ENCODE data around the gene FSTL4.
A peak's percentile ranks its signal among the peaks of the same experiment; 100 is the strongest.

The FSTL4 gene

DNA sequence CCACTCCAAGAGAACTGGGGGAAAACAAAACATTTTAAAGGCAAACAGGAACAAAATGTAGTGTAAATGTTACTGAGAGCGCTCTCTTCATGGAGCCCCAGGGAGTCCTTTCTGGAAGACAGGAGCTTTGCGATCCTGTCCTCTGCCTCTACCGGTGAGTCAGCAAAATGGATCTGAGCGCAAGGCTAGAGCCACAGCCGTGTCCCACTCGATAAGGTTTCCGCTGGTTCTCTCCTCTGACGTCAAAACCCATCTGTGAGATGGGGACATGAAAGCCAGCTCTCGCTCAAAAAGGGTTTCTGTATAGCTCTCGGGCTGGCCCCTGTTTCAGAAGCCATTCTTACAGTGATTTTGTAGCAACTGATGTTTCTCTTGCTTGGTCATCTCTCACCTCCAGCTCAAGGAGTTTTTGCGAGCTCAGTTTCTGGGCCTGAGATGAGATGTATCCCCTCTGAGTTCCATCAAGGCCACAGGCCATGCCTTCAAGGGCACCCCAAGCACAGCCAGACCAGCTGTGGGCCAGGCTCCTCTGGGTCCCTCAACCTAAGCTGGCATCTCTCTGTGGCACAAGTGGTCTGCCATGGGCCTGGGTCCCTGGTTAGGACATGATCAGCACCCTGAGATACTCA, 101.6 kb downstream of the FSTL4 start:
- no peak for ATAC-seq

DNA sequence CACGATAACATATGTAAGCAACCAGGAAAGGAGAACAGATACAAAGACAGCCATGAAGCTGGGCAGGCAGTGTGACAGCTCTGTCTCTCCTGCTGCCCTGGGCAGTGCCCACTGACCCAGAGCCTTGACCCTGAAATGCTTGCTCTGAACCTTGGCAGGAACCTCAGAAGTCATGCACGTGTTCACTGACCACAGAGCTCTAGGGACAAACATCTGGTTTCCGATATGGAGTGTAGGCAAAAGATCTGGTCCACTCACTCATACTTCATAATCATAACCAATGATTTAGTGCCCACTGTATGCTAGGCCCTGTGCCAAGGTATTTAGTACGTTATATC, 102.6 kb downstream of the FSTL4 start:
- no peak for ATAC-seq

DNA sequence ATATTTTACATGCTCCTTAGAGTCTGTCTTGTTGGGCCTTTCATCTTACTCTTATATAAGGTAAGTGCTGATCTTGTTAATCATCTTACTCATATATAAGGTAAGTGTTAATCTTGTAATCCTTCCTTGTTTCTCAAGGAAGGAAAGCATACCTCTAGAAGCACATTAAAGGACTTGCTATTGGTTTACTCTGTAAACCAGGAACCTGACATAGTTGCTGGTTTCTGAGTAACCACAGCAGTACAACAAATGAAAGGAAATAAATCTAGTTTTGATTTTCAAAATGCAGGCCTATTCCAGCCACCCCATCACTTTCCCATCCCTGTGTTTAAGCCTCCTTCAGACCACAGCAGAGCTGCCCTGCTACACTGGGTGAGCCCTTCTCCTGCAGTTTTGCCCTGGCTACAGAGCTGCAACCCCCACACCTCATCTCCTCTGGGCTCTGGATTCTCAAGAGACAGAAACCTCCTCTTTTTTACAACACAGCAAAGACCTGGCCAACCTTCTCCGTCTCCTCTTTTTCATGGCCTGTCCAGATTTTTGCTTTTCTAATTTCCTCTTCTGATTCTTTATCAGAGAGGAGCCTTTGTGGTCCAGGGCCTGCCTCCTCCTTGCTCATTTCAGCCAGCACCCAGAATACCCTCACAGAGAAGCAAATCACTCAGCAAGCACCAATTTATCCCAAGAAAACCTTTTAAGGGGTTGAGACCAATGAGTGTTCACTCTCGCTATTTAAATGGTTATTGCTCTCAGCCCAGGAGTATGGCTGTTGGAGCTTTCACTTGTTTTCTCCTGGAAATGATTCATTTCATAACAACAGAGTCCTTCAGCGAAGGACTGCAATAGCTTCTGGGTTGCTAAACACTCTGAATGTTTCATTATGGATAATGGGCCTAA, 103.2 kb downstream of the FSTL4 start:
- no peak for ATAC-seq

DNA sequence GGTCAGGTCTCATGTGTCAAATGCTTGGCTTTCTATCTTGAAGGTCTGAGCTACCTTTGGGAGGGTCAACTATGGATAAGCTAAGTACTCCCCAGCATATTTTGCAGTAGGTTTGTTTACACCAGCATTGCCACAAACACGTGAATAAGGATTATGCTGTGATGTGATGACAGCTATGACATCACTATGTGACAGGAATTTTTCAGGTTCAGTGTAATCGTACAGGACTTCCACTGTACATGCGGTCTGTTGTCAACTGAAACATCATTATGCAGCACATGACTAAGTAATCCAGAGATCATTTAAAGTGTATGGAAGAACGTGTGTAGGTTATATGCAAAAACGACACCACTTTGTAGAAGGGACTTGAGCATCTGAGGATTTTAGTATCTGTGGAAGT, 104.0 kb downstream of the FSTL4 start:
- ATAC-seq = no peak

GRCh38 chr5:133506181-133506580, 106.2 kb downstream of the FSTL4 start:
- ATAC-seq = no peak

DNA sequence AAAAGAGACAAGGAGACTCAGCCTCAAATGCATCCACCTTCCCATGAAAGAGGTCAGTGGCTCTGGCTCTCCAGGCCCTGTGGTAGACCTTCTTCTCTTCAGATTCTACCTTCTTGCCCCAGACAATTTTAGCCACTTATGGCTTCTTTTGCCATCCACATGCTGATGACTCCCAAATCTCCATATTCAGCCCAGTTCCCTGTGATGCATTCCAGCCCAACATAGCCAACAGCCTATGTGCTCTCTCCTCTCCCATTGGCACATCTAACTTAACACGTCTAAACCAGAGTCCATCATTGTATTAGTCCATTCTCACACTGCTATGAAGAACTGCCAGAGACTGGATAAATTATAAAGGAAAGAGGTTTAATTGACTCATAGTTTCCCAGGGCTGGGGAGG, 108.8 kb downstream of the FSTL4 start:
- no peak for ATAC-seq

GRCh38 chr5:133499895-133500294, 112.4 kb downstream of the FSTL4 start:
- ATAC-seq = no peak

DNA sequence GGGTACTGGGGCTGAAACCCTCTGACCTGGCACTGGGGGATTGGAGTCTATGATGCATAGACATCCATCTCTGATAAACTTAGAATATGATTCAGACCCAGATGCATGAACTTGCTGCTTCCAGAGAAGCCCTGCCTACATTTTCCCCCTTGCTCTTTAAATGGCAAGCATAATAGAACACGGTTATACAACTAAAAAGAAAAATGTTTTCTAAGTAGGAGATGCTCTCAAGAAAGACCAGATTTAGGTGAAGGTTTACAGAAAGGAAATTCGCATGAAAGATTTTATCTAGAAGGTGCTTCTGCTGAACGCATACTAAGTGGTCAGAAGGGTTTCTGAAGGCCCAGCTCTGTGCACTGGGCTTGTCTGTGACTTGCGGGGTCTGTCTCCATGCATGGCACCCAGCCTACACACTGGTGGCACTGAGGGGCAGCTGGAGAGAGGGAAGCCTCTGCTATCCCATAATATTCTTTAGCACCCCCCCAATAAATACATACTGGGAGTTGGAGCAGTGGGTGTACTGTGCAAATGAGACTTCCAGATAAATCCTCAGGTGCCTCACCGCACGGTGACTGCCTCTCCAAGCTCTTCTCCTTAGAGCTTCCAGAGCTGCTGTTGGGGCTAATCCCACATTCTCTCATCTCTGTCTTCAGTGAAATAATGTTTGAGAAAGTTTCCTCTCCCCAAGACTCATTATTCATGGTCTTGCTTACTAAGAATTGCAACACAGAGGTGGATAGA, 114.6 kb downstream of the FSTL4 start:
- ATAC-seq = no peak

- ATAC-seq = no peak
Observed at GRCh38 chr5:133496631-133497030, 115.7 kb downstream of the FSTL4 start.

- no peak for ATAC-seq
Observed at GRCh38 chr5:133494923-133495246, 117.5 kb downstream of the FSTL4 start.

DNA sequence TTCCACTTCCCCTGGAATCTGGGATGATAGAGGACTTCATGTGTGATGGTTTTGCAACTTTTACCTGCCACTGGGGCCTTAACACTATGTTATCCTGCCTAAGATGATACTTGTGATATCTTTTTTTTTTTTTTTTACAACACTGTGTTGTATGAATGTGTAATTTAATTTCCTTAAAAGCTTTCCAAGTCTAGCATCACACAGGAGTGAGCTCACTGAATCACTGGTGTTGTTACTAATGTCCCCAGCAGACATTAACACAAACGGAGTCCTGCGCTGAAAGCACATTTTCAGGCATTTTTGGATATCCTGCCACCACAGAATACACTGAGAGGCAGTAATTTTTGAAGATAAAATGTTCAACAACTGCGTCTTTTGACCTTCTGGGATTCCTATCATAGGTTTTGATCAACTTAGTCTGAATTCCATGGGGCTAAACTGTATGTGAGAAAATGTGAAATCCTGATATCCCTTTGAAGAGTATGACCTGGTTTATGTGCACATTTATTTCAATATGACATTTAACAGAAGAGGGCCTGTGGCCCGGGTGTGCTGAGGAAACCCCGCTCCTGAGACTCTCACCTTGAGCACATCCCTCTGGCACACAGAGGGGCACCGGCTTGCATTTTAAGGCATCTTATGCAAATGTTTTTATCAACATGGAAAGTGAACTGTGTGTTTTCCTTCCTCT, 118.0 kb downstream of the FSTL4 start:
- no peak for ATAC-seq

- ATAC-seq = peak; percentile 46 to 48
Observed at GRCh38 chr5:133489632-133490031, 122.7 kb downstream of the FSTL4 start.

DNA sequence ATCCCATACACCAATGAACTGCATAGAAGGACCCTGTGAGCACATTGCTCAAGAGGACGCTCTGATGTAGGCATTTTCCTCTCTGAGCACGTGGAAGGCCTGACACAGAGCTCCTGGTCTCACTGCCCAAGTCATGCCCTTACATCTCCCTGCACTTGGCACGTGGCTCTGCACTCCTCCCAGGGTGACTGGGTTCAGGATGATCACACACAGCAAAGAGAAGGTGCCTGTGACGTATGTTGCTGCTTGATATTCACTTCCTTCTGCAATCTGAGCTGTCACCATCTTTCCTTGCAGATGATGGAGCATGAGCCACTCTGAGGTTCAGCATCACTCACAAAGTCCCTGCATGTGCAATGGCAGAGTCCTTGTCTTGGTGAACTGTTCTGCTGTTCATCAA, 125.2 kb downstream of the FSTL4 start:
- no peak for ATAC-seq

DNA sequence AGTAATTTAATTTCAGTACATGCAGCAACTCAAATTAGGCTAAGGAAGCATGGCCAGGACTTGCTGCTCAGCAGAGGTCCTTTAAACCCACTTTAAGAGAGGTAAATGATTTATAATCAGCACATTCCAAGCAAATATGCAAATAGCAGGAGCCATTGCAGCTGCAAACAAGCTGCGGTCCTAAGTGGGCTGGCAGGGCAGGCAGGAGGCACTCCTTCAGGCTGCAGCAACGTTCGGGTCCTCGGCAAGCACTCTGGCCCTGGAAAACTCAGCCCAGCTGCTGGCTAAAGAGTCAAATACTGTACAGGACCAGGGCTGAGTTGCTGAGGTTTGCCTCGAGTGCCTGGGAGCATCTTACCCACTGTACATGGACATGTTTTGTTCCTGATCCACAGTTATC, 126.9 kb downstream of the FSTL4 start:
- no peak for ATAC-seq

DNA sequence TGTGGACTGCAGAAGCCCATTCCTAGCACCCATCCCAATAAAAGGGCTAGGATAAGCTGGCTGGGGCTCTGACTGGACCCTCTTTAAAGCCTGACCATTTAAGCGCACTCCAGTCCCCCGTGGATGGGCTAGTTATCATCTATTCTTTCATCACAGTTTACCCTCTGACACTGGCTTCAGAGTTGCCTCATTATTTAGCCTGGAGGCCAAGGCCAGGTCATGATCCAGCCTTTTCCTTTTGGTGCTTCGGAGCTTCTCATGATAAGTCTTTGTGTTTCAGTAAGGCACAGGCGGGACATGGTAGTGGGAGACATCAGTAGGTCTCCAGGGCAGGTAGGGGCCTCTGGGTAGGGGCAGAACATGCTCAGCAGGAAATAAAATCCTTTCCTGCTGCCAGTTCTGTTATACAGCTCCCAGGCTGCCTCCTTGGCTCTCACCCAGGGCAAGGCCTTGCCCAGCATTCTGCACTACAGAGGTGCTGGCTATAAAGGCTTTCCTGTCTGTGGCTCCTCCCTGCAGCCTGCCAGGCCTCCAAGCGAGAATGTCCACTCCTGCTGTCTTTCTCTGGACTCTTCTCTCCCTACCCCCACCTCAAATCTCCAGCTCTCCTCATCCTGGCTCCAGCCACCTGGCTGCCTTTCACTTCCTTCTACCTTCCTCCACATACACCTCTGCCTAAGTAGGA, 128.8 kb downstream of the FSTL4 start:
- ATAC-seq = no peak

DNA sequence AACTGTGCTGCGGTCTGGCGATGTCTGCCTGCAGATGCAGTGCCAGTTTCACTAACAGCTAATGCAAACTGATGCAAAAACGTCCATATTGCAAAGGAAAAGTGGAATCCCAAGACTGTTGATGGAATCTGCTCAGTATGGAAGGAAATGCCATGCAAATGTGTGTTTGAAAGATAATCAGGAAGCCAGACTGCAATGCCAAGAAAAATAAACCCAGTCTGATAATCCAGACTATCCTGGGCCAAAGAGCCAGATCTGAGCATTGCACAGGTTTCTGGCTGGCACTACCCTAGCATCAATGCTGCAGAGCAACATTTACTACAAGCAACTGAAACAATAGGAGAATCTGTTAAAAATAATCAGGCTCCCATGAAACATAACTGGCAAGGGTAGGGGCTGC, 130.3 kb downstream of the FSTL4 start:
- ATAC-seq = no peak

GRCh38 chr5:133480866-133481265, 131.5 kb downstream of the FSTL4 start:
- ATAC-seq = no peak

GRCh38 chr5:133480366-133480765, 132.0 kb downstream of the FSTL4 start:
- ATAC-seq = no peak

GRCh38 chr5:133478199-133478985, 133.9 kb downstream of the FSTL4 start:
- no peak for ATAC-seq

DNA sequence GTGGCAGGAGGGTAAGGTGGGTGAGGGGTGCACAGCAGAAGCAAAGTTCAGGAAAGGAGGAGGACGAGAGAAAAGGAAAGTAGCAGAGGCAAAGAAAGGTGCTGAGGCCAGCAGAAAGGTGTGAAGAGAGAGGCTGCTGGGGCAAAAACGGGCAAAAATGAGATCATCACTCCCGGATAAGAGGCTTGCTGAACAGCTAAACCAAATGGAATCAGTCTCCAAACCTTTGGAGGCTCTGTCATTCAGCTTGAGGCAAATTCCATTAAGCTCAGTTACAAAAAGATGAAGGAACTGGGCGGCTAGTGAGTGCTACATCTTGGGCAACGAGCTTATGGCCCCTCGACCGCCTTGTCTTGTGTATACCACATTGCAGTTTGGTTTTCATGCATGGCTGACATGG, 136.4 kb downstream of the FSTL4 start:
- ATAC-seq = no peak

DNA sequence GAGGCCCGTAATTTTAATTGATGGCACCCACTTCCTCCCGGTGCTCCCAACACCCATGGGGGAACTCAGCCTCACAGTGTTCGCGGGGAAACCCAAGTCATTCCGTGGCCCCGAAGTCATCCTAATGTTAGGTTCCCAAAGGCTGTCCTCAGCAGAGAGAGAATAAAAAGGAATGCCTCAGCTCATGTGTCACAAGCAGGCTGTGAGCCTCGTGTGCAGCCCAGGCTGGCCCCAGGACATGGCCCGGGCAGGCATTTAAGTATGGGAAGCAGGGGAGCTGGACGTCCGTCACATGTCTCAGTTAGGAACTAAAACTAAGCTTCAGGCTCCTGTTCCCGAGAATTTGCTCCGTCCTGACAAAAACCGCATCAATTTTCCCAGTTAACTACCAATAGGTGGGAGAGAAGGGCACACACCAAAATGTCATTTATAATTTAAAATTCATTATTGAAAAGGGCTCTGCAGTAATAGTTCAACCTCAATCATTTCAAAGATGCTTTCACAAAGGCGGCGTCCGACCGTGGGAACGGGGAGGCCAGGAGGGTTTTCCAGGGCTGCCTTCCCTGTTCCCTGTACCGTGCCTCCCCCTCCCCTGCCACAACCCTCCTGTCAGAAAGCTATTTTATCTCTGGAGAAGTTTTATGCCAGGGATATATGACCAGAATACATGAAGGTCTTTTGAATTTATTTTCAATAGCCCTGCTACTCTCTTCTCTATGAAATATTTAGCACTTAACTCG, 137.3 kb downstream of the FSTL4 start:
- no peak for ATAC-seq
